CD1c-positive myeloid dendritic cell (primary cell): ENCODE data around the gene APOE.
"Not testable (repeated sequence)": the region's sequence is repeated elsewhere in the genome, so short reads cannot be mapped to it uniquely, and the experiment has no call there.

Experiments
- DNase-seq: peaks from one replicate; pipeline ENCODE4 v3.0.0-alpha.2; 2016; ENCODE audit errors: extremely low spot score

APOE gene

GRCh38 chr19:44905437-44906160 lies at the start of gene APOE:
Gene APOE, plus strand, starts transcription at chr19:44905796. Its CDS starts 829 bp downstream, at chr19:44906625.
- no peak for DNase-seq

GRCh38 chr19:44856421-44857083 lies 49.0 kb upstream of the APOE start:
- DNase-seq = peak; percentile 70

GRCh38 chr19:44857837-44858236 lies 47.8 kb upstream of the APOE start:
- DNase-seq = peak; percentile 27

GRCh38 chr19:44861576-44861975 lies 44.0 kb upstream of the APOE start:
- DNase-seq = not testable (repeated sequence)

- no peak for DNase-seq
Observed at GRCh38 chr19:44863990-44864389, 41.6 kb upstream of the APOE start.

- DNase-seq = no peak
Observed at GRCh38 chr19:44865196-44865767, 40.3 kb upstream of the APOE start.

- no peak for DNase-seq
Observed at GRCh38 chr19:44866664-44867063, 38.9 kb upstream of the APOE start.

- no peak for DNase-seq
Observed at GRCh38 chr19:44867578-44867977, 38.0 kb upstream of the APOE start.

GRCh38 chr19:44869733-44870470 lies 35.7 kb upstream of the APOE start:
- peak; percentile 83 for DNase-seq

- DNase-seq = no peak
Observed at GRCh38 chr19:44871809-44872208, 33.8 kb upstream of the APOE start.

- no peak for DNase-seq
Observed at GRCh38 chr19:44872661-44873060, 32.9 kb upstream of the APOE start.

GRCh38 chr19:44874317-44874716 lies 31.3 kb upstream of the APOE start:
- DNase-seq = no peak

- no peak for DNase-seq
Observed at GRCh38 chr19:44875666-44876451, 29.7 kb upstream of the APOE start.

- no peak for DNase-seq
Observed at GRCh38 chr19:44876930-44877535, 28.6 kb upstream of the APOE start.

- DNase-seq = no peak
Observed at GRCh38 chr19:44878120-44878865, 27.3 kb upstream of the APOE start.

GRCh38 chr19:44879309-44880065 lies 26.1 kb upstream of the APOE start:
- DNase-seq = no peak

GRCh38 chr19:44882063-44882462 lies 23.5 kb upstream of the APOE start:
- DNase-seq = no peak

GRCh38 chr19:44882619-44883397 lies 22.8 kb upstream of the APOE start:
- DNase-seq = not testable (repeated sequence)

GRCh38 chr19:44883922-44884321 lies 21.7 kb upstream of the APOE start:
- DNase-seq = no peak
